ENCODE measurements around the gene H2BK1. TPM values are rescaled to one million over a fixed set of nuclear protein-coding genes. Genes with fewer than 3 reads are reported as not detected.

Gene H2BK1
- total and polyA plus RNA-seq, 2 of the 13 experiments (the other 11 are each of a cell fraction or from before 2014, with no cell fraction given), result not detected

GRCh38 chr7:151225948-151226510, 15.7 kb upstream of the H2BK1 start:
- peak overlapping the region; percentile 71; the same call in 1 of the 2 replicates for H3K9ac ChIP-seq (ENCODE audit: insufficient read depth, low read depth, low read length)
- TF ChIP-seq ZNF331 (CRISPR knock-in tag; IDR thresholded peaks at IDR 0.05), result no peak
- no peak for TF ChIP-seq NCOA2 (CRISPR knock-in tag; IDR thresholded peaks at IDR 0.05)
- no peak for TF ChIP-seq ZNF605 (CRISPR knock-in tag; IDR thresholded peaks at IDR 0.05)
- TF ChIP-seq CC2D1A (CRISPR knock-in tag; IDR thresholded peaks at IDR 0.05), result 0 out of 2 replicates have a peak, but pooled peaks have one; percentile 41
- TF ChIP-seq CEBPB (IDR thresholded peaks at IDR 0.05; ENCODE audit: borderline replicate concordance, low read depth, low read length), result peak; percentile 64
- TF ChIP-seq ZMYM4 (CRISPR knock-in tag; IDR thresholded peaks at IDR 0.05), result no peak
- no peak for TF ChIP-seq RARA (CRISPR knock-in tag; IDR thresholded peaks at IDR 0.05)
- no peak for TF ChIP-seq CCDC6 (CRISPR knock-in tag; IDR thresholded peaks at IDR 0.05)
- no peak for TF ChIP-seq JARID2 (CRISPR knock-in tag; IDR thresholded peaks at IDR 0.05; ENCODE audit: insufficient replicate concordance)
- 0 out of 2 replicates have a peak, but pooled peaks have one; percentile 22 for TF ChIP-seq CEBPG (CRISPR knock-in tag; IDR thresholded peaks at IDR 0.05)
- no peaks in the 10 kb centered on the region for H3K9me3 ChIP-seq (ENCODE audit: low read length)
- H3K79me2 ChIP-seq (ENCODE audit: insufficient read depth, low read length), result peaks cover 16% of the 10 kb centered on the region
- no TSS peak for BruUV-seq (replicated peaks)
- DNase-seq (ENCODE audit: low spot score) (no peak), FAIRE-seq (no peak), ATAC-seq (no peak)
- peak overlapping the region; percentile 76 to 91 (median 86) for H3K4me3 ChIP-seq (replicated peaks in 1 of 3; ENCODE audit: insufficient read depth in 1 of 3, low read depth in 2 of 3, low read length in 3 of 3)
- POLR2A ChIA-PET, result no interaction called here
- intact Hi-C loops (cut with micrococcal nuclease; ENCODE audit: unreplicated experiment), result no loop called here
- H4K20me1 ChIP-seq (ENCODE audit: insufficient read depth, low read length), result no peaks in the 10 kb centered on the region
- no peaks in the 10 kb centered on the region for H3K27me3 ChIP-seq (ENCODE audit: control insufficient read depth in 1 of 2, insufficient read depth in 2 of 2, low read length in 2 of 2)
- H2AFZ ChIP-seq (ENCODE audit: low read length), result no peak overlapping the region
- H3K27ac ChIP-seq (ENCODE audit: extremely low read length, insufficient read depth, low read length), result no peak overlapping the region
- peak overlapping the region; percentile 80 for H3K4me2 ChIP-seq (ENCODE audit: low read depth, low read length)
- 53% methylated on average over 8 of the region's 8 CpGs for WGBS (ENCODE audit: low lambda C conversion rate)
- H3K36me3 ChIP-seq (replicated peaks in 1 of 2; ENCODE audit: control insufficient read depth in 1 of 2, insufficient read depth in 2 of 2, low read length in 2 of 2), result peaks cover 19 to 35% of the 10 kb centered on the region in 2 experiments; a peak in 4 of 5 replicates
- CTCF ChIA-PET (ENCODE audit: low intra/inter-chr PET ratio, low total read pairs), result no interaction called here
- in situ Hi-C loops (cut with HindIII; ENCODE audit: extremely low pct_ligation_motif_present, low pct_unique_long_range_greater_than_20kb), result no loop called here
- peaks cover 23% of the 10 kb centered on the region for H3K4me1 ChIP-seq (ENCODE audit: insufficient read depth, low read length)

GRCh38 chr7:151223728-151224127, 13.4 kb upstream of the H2BK1 start:
- Histone ChIP-seq H4K20me1 (ENCODE audit: insufficient read depth, low read length) (no peaks in the 10 kb centered on the region), H3K9me3 (ENCODE audit: low read length) (no peaks in the 10 kb centered on the region), H3K79me2 (ENCODE audit: insufficient read depth, low read length) (peaks cover 16% of the 10 kb centered on the region), H3K9ac (ENCODE audit: insufficient read depth, low read depth, low read length) (no peak overlapping the region), H2AFZ (ENCODE audit: low read length) (no peak overlapping the region), H3K27ac (ENCODE audit: extremely low read length, insufficient read depth, low read length) (no peak overlapping the region), H3K36me3 (replicated peaks in 1 of 2; ENCODE audit: control insufficient read depth in 1 of 2, insufficient read depth in 2 of 2, low read length in 2 of 2) (peaks cover 23 to 52% of the 10 kb centered on the region in 2 experiments; a peak in 4 of 5 replicates), H3K4me3 (replicated peaks in 1 of 3; ENCODE audit: insufficient read depth in 1 of 3, low read depth in 2 of 3, low read length in 3 of 3) (no peak overlapping the region), H3K4me2 (ENCODE audit: low read depth, low read length) (no peak overlapping the region), H3K27me3 (ENCODE audit: control insufficient read depth in 1 of 2, insufficient read depth in 2 of 2, low read length in 2 of 2) (no peaks in the 10 kb centered on the region), H3K4me1 (ENCODE audit: insufficient read depth, low read length) (peaks cover 23% of the 10 kb centered on the region)
- DNase-seq (ENCODE audit: low spot score) (no peak), FAIRE-seq (no peak), ATAC-seq (no peak)
- intact Hi-C loops (cut with micrococcal nuclease; ENCODE audit: unreplicated experiment) (no loop called here), in situ Hi-C loops (cut with HindIII; ENCODE audit: extremely low pct_ligation_motif_present, low pct_unique_long_range_greater_than_20kb) (no loop called here)
- 98% methylated on average over 9 of the region's 14 CpGs for WGBS (ENCODE audit: low lambda C conversion rate)
- TF ChIP-seq ZNF225 (CRISPR knock-in tag; IDR thresholded peaks at IDR 0.05), result no peak
- peak; percentile 63; the same call in 1 of the 2 replicates for TF ChIP-seq ZBTB38 (CRISPR knock-in tag; IDR thresholded peaks at IDR 0.05)
- POLR2A ChIA-PET, result no interaction called here
- no TSS peak for BruUV-seq (replicated peaks)
- CTCF ChIA-PET (ENCODE audit: low intra/inter-chr PET ratio, low total read pairs), result no interaction called here
